IMR-90 (cell line): ENCODE results near the gene OBP2A.

ENCODE experiments used
- CTCF ChIP-seq: conservative IDR thresholded peaks from 2 replicates; pipeline ENCODE4 v1.5.1; 2012; ENCODE audit warnings: mild to moderate bottlenecking, low read depth, low read length, improper control_type of control experiment
- POLR2A ChIP-seq: IDR thresholded peaks from 2 replicates; pipeline ENCODE4 v1.6.1; 2012; ENCODE audit warnings: mild to moderate bottlenecking, low read depth, low read length
- RAD21 ChIP-seq: IDR thresholded peaks from 2 replicates; pipeline ENCODE4 v1.6.1; 2012; ENCODE audit warnings: low read length, improper control_type of control experiment
- USF2 ChIP-seq: fragments of 150-350 bp; IDR thresholded peaks from 2 replicates; pipeline ENCODE4 v1.6.1; 2017; ENCODE audit warnings: mild to moderate bottlenecking, antibody characterized with exemption, low read length, low read depth

- no peak for TF ChIP-seq USF2
- TF ChIP-seq POLR2A, result no peak
- TF ChIP-seq CTCF, result no peak
- no peak for TF ChIP-seq RAD21
Measured at GRCh38 chr9:135512241-135512603, 33.7 kb upstream of the OBP2A start.
